ENCODE measurements around the gene SH3D21. TPM values are rescaled to one million over a fixed set of nuclear protein-coding genes. Genes with fewer than 3 reads are reported as not detected.

Gene SH3D21
- total RNA-seq, 1 donor from 2014 or later = 20.4 TPM

- no peaks in the 10 kb centered on the region for H3K9me3 Mint-ChIP-seq
- peaks cover 70% of the 10 kb centered on the region for H3K36me3 Mint-ChIP-seq (ENCODE audit: low read depth)
- intact Hi-C loops (cut with micrococcal nuclease) = no loop called here
- no peak for DNase-seq (ENCODE audit: low spot score)
- no peak overlapping the region for H3K27ac Mint-ChIP-seq
- peaks cover 35% of the 10 kb centered on the region for H3K4me1 Mint-ChIP-seq (ENCODE audit: low read depth)
- H3K4me3 Mint-ChIP-seq (ENCODE audit: low read depth) = no peak overlapping the region
- H3K27me3 Mint-ChIP-seq (ENCODE audit: low read depth) = no peaks in the 10 kb centered on the region
These were observed 21.7 kb upstream of the SH3D21 start for GRCh38 chr1:36284517-36284916.

GRCh38 chr1:36285443-36286101 is 20.6 kb upstream of the SH3D21 start:
- peak overlapping the region; percentile 73 for H3K27ac Mint-ChIP-seq
- intact Hi-C loops (cut with micrococcal nuclease) = loop anchor here (1.0 to 5.0 kb wide), 4 partner anchors 63 to 188 kb away; partner anchors contain the start of genes THRAP3 and TRAPPC3

GRCh38 chr1:36286802-36287201 is 19.4 kb upstream of the SH3D21 start:
- Mint-ChIP-seq H3K9me3 (no peaks in the 10 kb centered on the region), H3K36me3 (ENCODE audit: low read depth) (peaks cover 88% of the 10 kb centered on the region), H3K27ac (no peak overlapping the region), H3K4me3 (ENCODE audit: low read depth) (no peak overlapping the region), H3K4me1 (ENCODE audit: low read depth) (peaks cover 22% of the 10 kb centered on the region), H3K27me3 (ENCODE audit: low read depth) (no peaks in the 10 kb centered on the region)
- intact Hi-C loops (cut with micrococcal nuclease) = loop anchor here (5.0 kb wide), 2 partner anchors 65 to 190 kb away; partner anchors contain the start of gene THRAP3
- no peak for DNase-seq (ENCODE audit: low spot score)

More at GRCh38 chr1:36285443-36286101, 20.6 kb upstream of the SH3D21 start:
- Mint-ChIP-seq H3K4me3 (ENCODE audit: low read depth) (no peak overlapping the region), H3K4me1 (ENCODE audit: low read depth) (peaks cover 27% of the 10 kb centered on the region), H3K27me3 (ENCODE audit: low read depth) (no peaks in the 10 kb centered on the region), H3K9me3 (no peaks in the 10 kb centered on the region), H3K36me3 (ENCODE audit: low read depth) (peaks cover 76% of the 10 kb centered on the region)
- DNase-seq (ENCODE audit: low spot score) = peak; percentile 51

- Mint-ChIP-seq H3K9me3 (no peaks in the 10 kb centered on the region), H3K27ac (no peak overlapping the region), H3K36me3 (ENCODE audit: low read depth) (peaks cover 92% of the 10 kb centered on the region), H3K4me3 (ENCODE audit: low read depth) (no peak overlapping the region), H3K27me3 (ENCODE audit: low read depth) (no peaks in the 10 kb centered on the region), H3K4me1 (ENCODE audit: low read depth) (peaks cover 18% of the 10 kb centered on the region)
- intact Hi-C loops (cut with micrococcal nuclease) = loop anchor here (5.0 kb wide), 2 partner anchors 65 to 190 kb away; partner anchors contain the start of gene THRAP3
- DNase-seq (ENCODE audit: low spot score) = no peak
These were observed 18.6 kb upstream of the SH3D21 start for GRCh38 chr1:36287595-36287994.

DNA sequence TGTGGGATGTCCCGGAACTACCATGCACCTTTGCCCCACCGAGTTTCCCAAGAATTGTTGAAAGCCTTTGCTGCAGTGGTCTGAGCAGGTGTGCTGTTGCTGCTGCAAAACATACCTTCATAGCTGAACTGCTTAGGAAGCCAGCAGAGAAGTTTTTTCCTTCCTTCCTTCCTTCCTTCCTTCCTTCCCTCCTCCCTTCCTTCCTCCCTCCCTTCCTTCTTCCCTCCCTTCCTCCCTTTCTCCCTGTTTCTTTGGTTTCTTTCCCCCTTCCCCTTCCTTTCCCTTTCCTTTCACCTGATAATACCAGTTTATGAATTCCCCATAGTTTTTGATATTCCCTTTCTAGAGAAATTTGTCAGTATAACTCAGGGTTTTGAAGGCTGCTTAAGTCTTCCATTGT is 10.8 kb upstream of the SH3D21 start:
- Mint-ChIP-seq H3K9me3 (no peaks in the 10 kb centered on the region), H3K36me3 (ENCODE audit: low read depth) (peaks cover 72% of the 10 kb centered on the region), H3K4me1 (ENCODE audit: low read depth) (peaks cover 7% of the 10 kb centered on the region), H3K27me3 (ENCODE audit: low read depth) (no peaks in the 10 kb centered on the region), H3K4me3 (ENCODE audit: low read depth) (no peak overlapping the region), H3K27ac (peak overlapping the region; percentile 14)
- intact Hi-C loops (cut with micrococcal nuclease) = no loop called here
- DNase-seq (ENCODE audit: low spot score) = no peak

- no peak for DNase-seq (ENCODE audit: low spot score)
- Mint-ChIP-seq H3K27me3 (ENCODE audit: low read depth) (no peaks in the 10 kb centered on the region), H3K9me3 (no peaks in the 10 kb centered on the region), H3K4me3 (ENCODE audit: low read depth) (no peak overlapping the region), H3K27ac (no peak overlapping the region), H3K36me3 (ENCODE audit: low read depth) (peaks cover 72% of the 10 kb centered on the region), H3K4me1 (ENCODE audit: low read depth) (peaks cover 15% of the 10 kb centered on the region)
- intact Hi-C loops (cut with micrococcal nuclease) = no loop called here
These were observed 9.1 kb upstream of the SH3D21 start for GRCh38 chr1:36297062-36297461.

DNA sequence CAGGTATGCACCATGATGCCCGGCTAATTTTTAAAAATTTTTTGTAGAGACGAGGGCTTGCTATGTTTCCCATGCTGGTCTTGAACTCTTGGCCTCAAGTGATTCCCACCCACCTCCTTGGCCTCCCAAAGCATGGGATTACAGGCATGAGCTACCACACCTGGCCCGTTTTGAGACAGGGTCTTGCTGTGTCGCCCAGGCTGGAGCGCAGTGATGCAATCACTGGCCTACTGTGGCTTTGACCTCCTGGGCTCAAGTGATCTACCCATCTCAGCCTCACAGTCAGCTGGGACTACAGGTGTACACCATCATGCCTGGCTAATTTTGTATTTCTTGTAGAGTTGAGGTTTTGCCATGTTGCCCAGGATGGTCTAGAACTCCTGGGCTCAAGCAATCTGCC is 7.5 kb upstream of the SH3D21 start:
- H3K36me3 Mint-ChIP-seq (ENCODE audit: low read depth) = peaks cover 73% of the 10 kb centered on the region
- DNase-seq (ENCODE audit: low spot score) = no peak
- H3K27ac Mint-ChIP-seq = no peak overlapping the region
- no peaks in the 10 kb centered on the region for H3K9me3 Mint-ChIP-seq
- no peak overlapping the region for H3K4me3 Mint-ChIP-seq (ENCODE audit: low read depth)
- no peaks in the 10 kb centered on the region for H3K27me3 Mint-ChIP-seq (ENCODE audit: low read depth)
- peaks cover 23% of the 10 kb centered on the region for H3K4me1 Mint-ChIP-seq (ENCODE audit: low read depth)
- intact Hi-C loops (cut with micrococcal nuclease) = no loop called here

DNA sequence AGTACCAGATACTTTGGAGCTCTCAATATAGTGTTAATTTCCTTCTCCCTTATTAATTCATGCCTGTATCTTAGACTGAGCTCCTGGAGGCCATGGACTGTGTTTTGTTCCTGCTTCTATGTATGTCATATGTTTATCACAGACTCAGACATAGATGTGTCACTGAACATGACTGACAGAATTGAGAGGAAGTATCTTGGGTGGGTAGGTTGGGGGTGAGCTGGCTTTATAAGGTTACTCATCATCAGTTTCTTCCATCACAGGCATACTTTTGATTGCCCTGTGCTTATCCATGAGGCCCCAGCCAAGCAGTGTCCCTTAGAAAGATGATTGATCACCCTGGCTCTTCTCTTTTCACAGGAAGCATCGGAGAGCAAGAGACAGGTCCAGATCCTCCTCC is 5.6 kb upstream of the SH3D21 start:
- H3K36me3 Mint-ChIP-seq (ENCODE audit: low read depth) = peaks cover 73% of the 10 kb centered on the region
- no peak for DNase-seq (ENCODE audit: low spot score)
- no peak overlapping the region for H3K4me3 Mint-ChIP-seq (ENCODE audit: low read depth)
- H3K4me1 Mint-ChIP-seq (ENCODE audit: low read depth) = peaks cover 34% of the 10 kb centered on the region
- intact Hi-C loops (cut with micrococcal nuclease) = loop anchor here (1.0 to 10.0 kb wide), 2 partner anchors 76 to 356 kb away; partner anchors contain the start of gene THRAP3
- peak overlapping the region; percentile 66 for H3K27ac Mint-ChIP-seq
- no peaks in the 10 kb centered on the region for H3K9me3 Mint-ChIP-seq
- no peaks in the 10 kb centered on the region for H3K27me3 Mint-ChIP-seq (ENCODE audit: low read depth)

DNA sequence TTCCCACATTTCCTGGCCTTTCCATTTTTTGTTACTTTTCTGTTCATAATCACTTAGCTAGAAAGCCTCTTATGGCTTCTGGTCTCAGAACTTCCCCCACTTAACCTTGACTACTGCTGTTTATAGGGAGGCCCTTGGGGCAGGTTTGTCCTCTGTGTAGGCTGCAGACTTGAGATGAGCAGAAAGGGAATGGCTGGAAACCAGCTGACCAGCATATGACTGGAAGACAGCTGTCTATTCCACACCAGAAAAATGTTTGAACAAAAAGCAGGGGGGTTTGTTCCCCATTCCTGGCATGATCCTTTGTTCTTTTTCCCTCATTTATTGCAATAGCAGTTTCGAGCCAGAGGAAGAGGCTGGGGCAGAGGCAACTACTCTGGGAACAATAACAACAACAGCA is 4.9 kb upstream of the SH3D21 start:
- Mint-ChIP-seq H3K4me3 (ENCODE audit: low read depth) (no peak overlapping the region), H3K9me3 (no peaks in the 10 kb centered on the region), H3K4me1 (ENCODE audit: low read depth) (peaks cover 36% of the 10 kb centered on the region), H3K36me3 (ENCODE audit: low read depth) (peaks cover 67% of the 10 kb centered on the region), H3K27ac (peak overlapping the region; percentile 25), H3K27me3 (ENCODE audit: low read depth) (no peaks in the 10 kb centered on the region)
- DNase-seq (ENCODE audit: low spot score) = no peak
- intact Hi-C loops (cut with micrococcal nuclease) = loop anchor here (10.0 kb wide), 1 partner anchor 356 kb away; no protein-coding TSS in a partner anchor

DNA sequence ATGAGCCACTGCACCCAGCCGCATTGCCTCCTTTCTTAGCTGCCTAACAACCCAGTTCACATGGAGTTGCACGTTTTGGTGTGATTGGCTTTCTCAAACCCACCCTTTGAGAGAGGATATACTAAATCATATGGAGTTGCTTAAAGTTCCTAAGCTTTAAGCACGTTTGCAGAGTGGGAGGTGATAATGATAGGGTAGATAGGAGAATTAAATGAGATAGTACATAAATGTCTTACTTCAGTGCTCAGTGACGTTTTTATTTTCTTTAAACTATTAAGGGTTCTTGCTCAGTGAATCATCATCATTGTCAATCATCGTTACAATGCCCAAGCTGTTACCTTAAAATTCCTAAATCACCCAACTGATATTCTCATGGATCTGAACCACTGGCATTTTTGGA is 2.9 kb upstream of the SH3D21 start:
- Mint-ChIP-seq H3K4me1 (ENCODE audit: low read depth) (peaks cover 44% of the 10 kb centered on the region), H3K4me3 (ENCODE audit: low read depth) (no peak overlapping the region), H3K27ac (no peak overlapping the region), H3K27me3 (ENCODE audit: low read depth) (no peaks in the 10 kb centered on the region), H3K36me3 (ENCODE audit: low read depth) (peaks cover 61% of the 10 kb centered on the region), H3K9me3 (no peaks in the 10 kb centered on the region)
- no peak for DNase-seq (ENCODE audit: low spot score)
- intact Hi-C loops (cut with micrococcal nuclease) = loop anchor here (10.0 kb wide), 1 partner anchor 358 kb away; no protein-coding TSS in a partner anchor

DNA sequence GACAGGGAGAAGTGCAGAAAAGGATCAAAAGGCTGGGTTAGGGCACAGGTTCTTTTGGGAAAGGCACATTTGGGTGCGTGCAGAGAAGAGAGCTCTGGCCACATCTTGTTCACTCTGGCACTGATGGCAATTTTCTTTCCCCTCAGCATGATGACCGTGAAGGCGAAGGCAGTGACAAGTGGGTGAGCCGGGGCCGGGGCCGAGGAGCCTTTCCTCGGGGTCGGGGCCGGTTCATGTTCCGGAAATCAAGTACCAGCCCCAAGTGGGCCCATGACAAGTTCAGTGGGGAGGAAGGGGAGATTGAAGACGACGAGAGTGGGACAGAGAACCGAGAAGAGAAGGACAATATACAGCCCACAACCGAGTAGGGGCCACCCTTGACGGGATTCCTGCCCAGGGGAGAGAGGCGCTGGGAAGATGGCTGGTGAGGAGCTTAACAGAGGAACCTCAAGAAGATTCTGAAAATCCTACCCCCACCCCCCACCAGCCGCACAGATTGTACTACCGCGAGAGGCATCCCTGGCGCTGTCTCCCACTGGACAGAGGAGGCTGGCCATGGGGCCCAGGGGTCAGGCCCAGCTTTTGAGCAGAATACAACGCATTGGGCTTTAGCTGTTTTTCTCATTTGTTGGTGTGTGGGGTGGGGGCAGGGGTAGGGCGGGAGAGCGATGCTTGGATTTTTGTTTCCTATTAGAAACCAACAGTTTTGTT is 2.4 kb upstream of the SH3D21 start:
- Mint-ChIP-seq H3K27ac (peak overlapping the region; percentile 9), H3K27me3 (ENCODE audit: low read depth) (no peaks in the 10 kb centered on the region), H3K4me1 (ENCODE audit: low read depth) (peaks cover 44% of the 10 kb centered on the region), H3K36me3 (ENCODE audit: low read depth) (peaks cover 63% of the 10 kb centered on the region), H3K9me3 (no peaks in the 10 kb centered on the region), H3K4me3 (ENCODE audit: low read depth) (no peak overlapping the region)
- intact Hi-C loops (cut with micrococcal nuclease) = loop anchor here (10.0 kb wide), 1 partner anchor 359 kb away; no protein-coding TSS in a partner anchor
- DNase-seq (ENCODE audit: low spot score) = no peak

DNA sequence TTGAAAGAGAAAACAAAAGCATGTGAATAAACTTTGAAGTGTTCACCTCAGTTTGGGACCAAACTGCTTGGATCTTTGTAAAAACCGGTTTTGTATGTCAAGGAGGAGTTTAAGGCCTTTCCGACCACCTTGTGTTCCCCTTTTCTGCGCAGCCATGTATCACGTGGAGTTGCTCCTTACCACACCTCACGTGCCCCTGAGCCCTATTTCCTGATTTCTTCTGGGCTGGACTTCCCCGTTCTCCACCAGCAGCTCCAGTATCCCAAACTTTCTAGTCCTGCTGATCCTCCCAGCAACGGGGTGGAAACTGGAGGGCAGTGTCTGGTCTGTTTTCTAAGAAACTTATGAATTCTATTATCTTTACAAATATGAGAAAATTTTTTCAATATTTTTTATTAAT is 1.6 kb upstream of the SH3D21 start:
- Mint-ChIP-seq H3K27me3 (ENCODE audit: low read depth) (no peaks in the 10 kb centered on the region), H3K4me1 (ENCODE audit: low read depth) (peaks cover 47% of the 10 kb centered on the region), H3K27ac (no peak overlapping the region), H3K36me3 (ENCODE audit: low read depth) (peaks cover 67% of the 10 kb centered on the region), H3K9me3 (no peaks in the 10 kb centered on the region), H3K4me3 (ENCODE audit: low read depth) (no peak overlapping the region)
- intact Hi-C loops (cut with micrococcal nuclease) = loop anchor here (10.0 kb wide), 1 partner anchor 360 kb away; no protein-coding TSS in a partner anchor
- DNase-seq (ENCODE audit: low spot score) = no peak
